Measurements from ENCODE around the gene DCANP1.

DNA sequence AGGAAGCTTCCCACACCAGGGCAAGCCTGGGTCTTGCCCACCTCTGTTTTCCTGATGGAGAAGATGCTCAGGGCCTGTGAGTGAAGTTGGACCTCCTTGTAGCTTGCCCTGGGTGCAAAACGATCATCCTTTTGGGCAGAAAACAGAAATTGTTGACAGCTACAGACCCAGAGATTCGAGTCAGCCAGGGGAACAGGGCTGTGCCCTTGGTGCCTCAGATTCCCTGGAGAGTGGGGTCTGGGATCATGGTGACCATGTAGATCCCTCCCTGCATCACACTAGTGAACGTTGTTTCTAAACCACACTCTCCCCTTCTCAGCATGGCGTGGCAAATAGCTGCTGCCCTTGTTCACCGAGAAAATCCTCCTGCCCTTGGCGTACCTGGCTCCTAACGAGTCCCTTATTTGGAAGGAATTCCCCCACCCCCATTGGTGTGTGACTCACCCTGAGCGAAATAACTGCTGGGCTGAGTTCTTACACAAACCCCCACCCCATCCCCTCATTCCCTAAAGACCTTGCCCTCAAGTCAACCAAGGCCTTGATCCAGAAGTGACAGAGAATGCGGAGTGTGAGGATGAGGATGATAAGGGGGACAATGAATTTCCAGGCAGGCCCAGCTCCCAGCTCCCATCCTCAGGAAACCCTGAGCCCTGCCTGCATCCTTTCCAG lies 1.1 kb upstream of the DCANP1 start:
- no peak for TF ChIP-seq CTCF (conservative IDR thresholded peaks at IDR 0.05)
- no peak for TF ChIP-seq ZFX (IDR thresholded peaks at IDR 0.05)

All from C4-2B (cell line).